MG63 (cell line): Measurements from ENCODE around the gene LCK. TPM values are rescaled to one million over a fixed set of nuclear protein-coding genes. Genes with fewer than 3 reads are reported as not detected.

Source experiments
- DNase-seq: peaks from one replicate; pipeline ENCODE4 v3.0.0-alpha.2; 2020
- H3K27me3 ChIP-seq: fragments of 250-450 bp; sonication (Bioruptor Pico); 2 replicates; pipeline ENCODE4 v1.5.1; 2020; ENCODE audit warnings: mild to moderate bottlenecking, moderate library complexity
- H3K36me3 ChIP-seq: fragments of 250-450 bp; sonication (Bioruptor Pico); 2 replicates; pipeline ENCODE4 v1.5.1; 2020; ENCODE audit warnings: mild to moderate bottlenecking, moderate library complexity
- H3K4me3 ChIP-seq: fragments of 250-450 bp; sonication (Bioruptor Pico); 2 replicates; pipeline ENCODE4 v1.5.1; 2020; ENCODE audit warnings: mild to moderate bottlenecking, moderate library complexity
- H3K9me3 ChIP-seq: fragments of 250-450 bp; sonication (Bioruptor Pico); 2 replicates; pipeline ENCODE4 v1.5.1; 2020; ENCODE audit warnings: mild to moderate bottlenecking, moderate library complexity
- total RNA-seq: library from RNA; depleted of rRNA; stranded (reverse); fragments of >200 nt; shearing (Covaris generic); gene quantifications from 2 replicates; pipeline ENCODE4 v1.2.3, GENCODE V29; 2014; ENCODE audit warnings: low replicate concordance

Gene LCK
- total RNA-seq, 1 experiment from 2014 or later, result not detected

DNA sequence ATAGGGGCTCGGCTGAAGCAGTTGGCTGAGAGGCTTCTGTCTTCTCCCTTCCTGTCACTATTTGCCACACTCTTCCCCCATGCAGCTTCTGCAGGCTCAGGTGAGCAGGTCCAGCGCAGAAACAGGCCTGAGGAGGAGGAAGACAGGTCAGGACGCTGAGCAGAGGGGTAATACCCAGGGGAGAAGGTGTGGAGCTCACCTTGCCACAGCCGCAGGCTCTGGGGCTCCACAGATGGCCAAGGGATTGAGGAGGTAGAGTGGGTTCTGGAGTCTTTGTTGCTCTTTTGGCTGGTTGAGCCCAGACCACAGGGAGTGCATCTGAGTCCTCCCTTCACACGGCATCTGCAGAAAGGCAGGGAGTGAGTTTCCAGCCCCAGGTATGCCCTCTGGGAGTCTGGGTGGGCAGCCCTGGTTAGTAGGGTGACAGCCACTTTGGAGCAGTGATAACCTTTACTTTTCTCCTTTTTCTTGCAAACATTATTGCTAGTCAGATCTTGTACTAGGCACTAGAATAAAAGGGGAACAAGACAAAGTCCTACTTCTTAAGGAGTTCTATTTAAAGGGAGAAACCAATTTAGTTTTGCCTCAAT lies 19.1 kb upstream of the LCK start:
- peaks cover 51% of the 10 kb centered on the region for H3K36me3 ChIP-seq
- no peaks in the 10 kb centered on the region for H3K9me3 ChIP-seq
- DNase-seq, result no peak
- no peak overlapping the region for H3K4me3 ChIP-seq
- H3K27me3 ChIP-seq, result no peaks in the 10 kb centered on the region

DNA sequence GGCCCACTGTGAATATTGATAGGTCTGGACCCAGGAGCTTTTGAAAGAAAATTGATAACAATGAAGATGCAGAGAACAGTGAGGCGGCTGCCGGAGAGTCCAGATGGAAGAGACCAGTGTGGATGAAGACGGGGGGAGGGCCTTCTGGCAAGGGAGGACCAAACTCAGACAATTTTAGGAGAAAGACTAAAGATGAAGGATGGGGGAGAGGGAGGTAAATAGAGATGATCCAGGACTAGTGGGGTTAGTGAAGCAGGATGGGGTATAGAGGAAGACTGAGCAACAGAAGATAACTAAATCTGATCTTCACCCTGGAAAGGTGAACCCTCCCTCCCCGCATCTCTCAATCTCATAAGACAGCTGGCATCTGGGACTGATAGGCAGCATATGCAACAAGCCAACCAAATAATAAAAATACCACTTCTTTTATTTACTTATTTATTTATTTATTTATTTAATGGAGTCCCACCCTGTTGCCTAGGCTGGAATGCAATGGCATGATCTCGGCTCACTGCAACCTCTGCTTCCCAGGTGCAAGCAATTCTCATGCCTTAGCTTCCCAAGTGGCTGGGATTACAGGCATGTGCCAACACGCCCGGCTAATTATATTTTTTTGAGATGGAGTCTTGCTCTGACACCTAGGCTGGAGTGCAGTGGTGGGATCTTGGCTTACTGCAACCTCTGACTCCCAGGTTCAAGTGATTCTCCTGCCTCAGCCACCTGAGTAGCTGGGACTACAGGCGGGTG lies 18.3 kb upstream of the LCK start:
- Histone ChIP-seq H3K9me3 (no peaks in the 10 kb centered on the region), H3K36me3 (peaks cover 48% of the 10 kb centered on the region), H3K4me3 (no peak overlapping the region), H3K27me3 (no peaks in the 10 kb centered on the region)
- no peak for DNase-seq

- Histone ChIP-seq H3K36me3 (peaks cover 30% of the 10 kb centered on the region), H3K4me3 (no peak overlapping the region), H3K9me3 (no peaks in the 10 kb centered on the region), H3K27me3 (no peaks in the 10 kb centered on the region)
- DNase-seq, result no peak
Measured at GRCh38 chr1:32234792-32235191, 16.3 kb upstream of the LCK start.

DNA sequence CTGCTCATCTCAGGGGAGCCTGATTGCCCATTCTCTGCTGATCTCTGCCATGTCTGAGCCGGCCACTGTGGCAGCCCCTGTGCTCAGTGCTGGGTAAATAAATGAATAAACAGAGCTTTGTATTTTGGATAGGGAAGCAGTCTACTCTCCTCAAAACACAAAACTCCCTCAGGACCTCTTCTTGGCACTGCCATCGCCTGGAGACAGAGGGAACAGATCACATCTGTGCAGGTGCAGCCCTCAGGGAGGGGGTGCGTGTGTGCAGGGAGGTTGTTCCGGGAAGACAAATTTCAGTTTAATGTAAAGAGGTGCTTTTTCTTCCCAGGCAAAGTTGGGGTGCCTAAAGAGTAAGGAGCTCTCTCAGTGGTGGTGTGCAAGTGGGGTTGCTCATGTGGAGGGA lies 11.7 kb upstream of the LCK start:
- peaks cover 8% of the 10 kb centered on the region; the same call in 1 of the 2 replicates for H3K36me3 ChIP-seq
- H3K4me3 ChIP-seq, result no peak overlapping the region
- H3K9me3 ChIP-seq, result no peaks in the 10 kb centered on the region
- H3K27me3 ChIP-seq, result no peaks in the 10 kb centered on the region
- no peak for DNase-seq

GRCh38 chr1:32239790-32240139 lies 11.3 kb upstream of the LCK start:
- H3K4me3 ChIP-seq, result no peak overlapping the region
- peaks cover 8% of the 10 kb centered on the region; the same call in 1 of the 2 replicates for H3K36me3 ChIP-seq
- DNase-seq, result no peak
- H3K9me3 ChIP-seq, result no peaks in the 10 kb centered on the region
- H3K27me3 ChIP-seq, result no peaks in the 10 kb centered on the region

DNA sequence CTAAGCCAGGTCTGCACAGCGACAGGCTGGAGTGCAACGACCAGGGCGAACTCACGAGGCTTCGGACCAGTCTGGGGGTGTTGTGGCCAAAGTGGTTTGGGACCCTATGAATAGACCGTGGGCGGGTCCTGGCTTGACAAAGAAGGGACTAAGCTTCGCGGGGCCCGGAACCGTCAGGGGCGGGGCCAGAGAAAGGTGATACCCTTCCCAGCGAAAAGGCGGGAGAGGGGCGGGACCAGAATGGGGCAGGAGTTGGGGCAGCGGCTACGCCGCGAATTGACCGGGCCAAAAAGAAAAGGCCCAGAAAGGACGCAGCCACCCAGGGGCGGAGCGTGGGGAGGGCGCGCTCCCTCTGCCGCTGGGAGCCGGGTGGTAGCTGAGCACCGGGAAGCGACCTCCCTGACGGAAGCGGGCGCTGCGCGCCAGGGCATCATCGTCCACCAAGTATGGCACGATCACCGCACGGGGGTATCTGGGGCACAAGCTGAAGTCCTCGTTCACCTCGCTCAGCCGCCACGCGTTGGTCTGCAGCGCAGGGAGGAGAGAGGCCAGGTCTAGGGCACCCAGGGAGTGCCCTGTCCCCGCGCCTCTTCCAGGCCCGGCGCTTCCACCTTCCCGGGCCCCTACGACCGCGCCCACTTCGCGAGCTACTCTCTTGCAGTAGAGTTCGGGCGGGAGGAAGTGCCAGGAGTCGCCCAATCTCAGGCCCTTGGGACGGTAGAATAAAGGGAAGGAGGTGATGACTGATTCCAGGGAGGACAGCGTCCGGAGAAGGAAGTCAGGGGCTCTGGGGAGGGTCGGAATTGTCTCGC lies 10.7 kb upstream of the LCK start:
- Histone ChIP-seq H3K9me3 (no peaks in the 10 kb centered on the region), H3K4me3 (peak overlapping the region; percentile 42), H3K36me3 (peaks cover 4% of the 10 kb centered on the region; the same call in 1 of the 2 replicates), H3K27me3 (no peaks in the 10 kb centered on the region)
- DNase-seq, result peak; percentile 62

DNA sequence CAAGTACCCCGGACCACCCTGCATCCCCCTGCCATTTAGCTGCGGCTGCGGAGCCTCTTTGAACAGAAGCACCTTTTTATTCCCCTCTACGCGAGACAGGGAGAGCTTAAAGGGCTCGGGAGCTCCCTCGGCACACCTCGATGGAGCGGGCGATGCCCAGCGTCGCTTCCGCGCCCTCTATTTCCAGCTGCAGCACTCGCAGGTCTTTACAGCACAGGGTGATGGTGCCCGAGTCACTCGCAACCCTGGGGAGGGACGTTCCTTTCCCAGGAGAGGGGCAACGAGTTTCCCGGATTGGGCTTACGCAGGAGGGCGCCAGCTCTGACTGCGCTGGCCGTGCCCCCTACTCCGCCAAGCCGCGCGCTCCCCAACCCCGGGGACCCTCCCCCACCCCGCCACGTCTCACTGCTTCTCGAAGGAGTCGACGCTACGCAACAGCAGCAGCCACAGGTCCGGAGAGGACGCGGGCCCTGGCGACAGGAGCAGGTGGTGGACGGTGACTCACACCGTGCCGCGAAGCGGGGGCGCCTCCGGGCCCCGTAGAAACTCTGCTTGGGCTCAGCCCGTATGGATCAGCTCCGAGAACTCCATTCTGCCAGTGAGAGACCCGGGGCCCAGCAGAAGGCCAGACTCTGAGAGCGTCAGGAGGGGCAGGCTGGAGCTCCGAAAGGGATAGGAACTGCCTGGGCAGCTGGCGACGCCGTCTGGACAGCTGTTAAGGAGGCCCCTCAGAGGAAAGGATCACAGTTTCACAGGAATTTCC lies 9.9 kb upstream of the LCK start:
- peak overlapping the region; percentile 42 for H3K4me3 ChIP-seq
- DNase-seq, result peak; percentile 61
- no peaks in the 10 kb centered on the region for H3K27me3 ChIP-seq
- no peaks in the 10 kb centered on the region for H3K9me3 ChIP-seq
- no peaks in the 10 kb centered on the region; the same call in 1 of the 2 replicates for H3K36me3 ChIP-seq

- H3K4me3 ChIP-seq, result no peak overlapping the region
- peak; percentile 44 for DNase-seq
- no peaks in the 10 kb centered on the region for H3K9me3 ChIP-seq
- no peaks in the 10 kb centered on the region for H3K36me3 ChIP-seq
- no peaks in the 10 kb centered on the region for H3K27me3 ChIP-seq
Measured at GRCh38 chr1:32242341-32242851, 8.7 kb upstream of the LCK start.

- DNase-seq, result peak; percentile 73
- no peaks in the 10 kb centered on the region for H3K9me3 ChIP-seq
Measured at GRCh38 chr1:32246888-32247273, 4.2 kb upstream of the LCK start, which contains the start of gene FAM167B. Gene FAM167B (plus strand): TSS chr1:32247222. CDS start chr1:32247422, 200 bp downstream.

GRCh38 chr1:32247452-32247851 lies 3.6 kb upstream of the LCK start:
- Histone ChIP-seq H3K9me3 (no peaks in the 10 kb centered on the region), H3K27me3 (no peaks in the 10 kb centered on the region), H3K36me3 (no peaks in the 10 kb centered on the region), H3K4me3 (no peak overlapping the region)
- DNase-seq, result no peak

More at GRCh38 chr1:32246888-32247273, 4.2 kb upstream of the LCK start, which contains the start of gene FAM167B:
- no peaks in the 10 kb centered on the region for H3K27me3 ChIP-seq
- H3K4me3 ChIP-seq, result no peak within 1 kb of the TSS
- no peaks in the 10 kb centered on the region for H3K36me3 ChIP-seq

- peak; percentile 65 for DNase-seq
- H3K36me3 ChIP-seq, result no peaks in the 10 kb centered on the region
- H3K4me3 ChIP-seq, result no peak overlapping the region
- no peaks in the 10 kb centered on the region for H3K27me3 ChIP-seq
- H3K9me3 ChIP-seq, result no peaks in the 10 kb centered on the region
Measured at GRCh38 chr1:32247983-32248889, 2.8 kb upstream of the LCK start.

DNA sequence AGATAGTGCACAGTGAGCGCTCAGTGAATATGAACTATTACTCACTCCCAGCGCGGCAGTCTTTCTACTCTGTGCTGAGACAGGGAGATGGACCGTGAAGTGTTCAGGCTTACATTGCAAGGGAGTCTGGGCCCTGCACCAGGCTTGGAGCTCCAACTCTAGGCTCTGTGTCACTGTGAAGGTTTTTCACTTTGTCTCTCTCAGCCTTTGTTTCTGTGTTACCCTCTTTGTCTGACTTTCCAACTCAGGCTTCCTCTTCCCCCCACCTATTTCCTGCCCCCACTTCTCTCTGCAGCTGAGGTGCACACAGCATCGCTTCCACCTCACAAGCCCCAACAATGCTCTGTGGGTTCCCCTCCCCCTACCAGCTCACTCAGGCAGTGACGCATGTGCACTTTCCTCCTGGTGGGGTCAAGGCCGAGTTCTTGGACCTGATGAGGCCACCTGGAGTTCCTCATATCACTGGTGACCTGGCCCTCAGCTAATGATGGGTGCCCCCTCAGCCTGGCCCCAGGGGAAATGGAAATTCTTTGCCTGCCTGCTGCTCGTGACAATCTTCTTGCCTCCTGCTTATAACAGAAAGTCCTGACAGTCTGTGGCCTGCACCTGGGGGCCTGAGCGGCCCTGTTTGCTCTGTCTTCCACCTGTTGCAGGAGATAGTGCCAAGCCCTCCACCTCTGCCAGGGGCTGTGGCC lies 1.1 kb upstream of the LCK start:
- Histone ChIP-seq H3K36me3 (no peaks in the 10 kb centered on the region), H3K27me3 (no peaks in the 10 kb centered on the region), H3K9me3 (no peaks in the 10 kb centered on the region), H3K4me3 (no peak overlapping the region)
- no peak for DNase-seq

DNA sequence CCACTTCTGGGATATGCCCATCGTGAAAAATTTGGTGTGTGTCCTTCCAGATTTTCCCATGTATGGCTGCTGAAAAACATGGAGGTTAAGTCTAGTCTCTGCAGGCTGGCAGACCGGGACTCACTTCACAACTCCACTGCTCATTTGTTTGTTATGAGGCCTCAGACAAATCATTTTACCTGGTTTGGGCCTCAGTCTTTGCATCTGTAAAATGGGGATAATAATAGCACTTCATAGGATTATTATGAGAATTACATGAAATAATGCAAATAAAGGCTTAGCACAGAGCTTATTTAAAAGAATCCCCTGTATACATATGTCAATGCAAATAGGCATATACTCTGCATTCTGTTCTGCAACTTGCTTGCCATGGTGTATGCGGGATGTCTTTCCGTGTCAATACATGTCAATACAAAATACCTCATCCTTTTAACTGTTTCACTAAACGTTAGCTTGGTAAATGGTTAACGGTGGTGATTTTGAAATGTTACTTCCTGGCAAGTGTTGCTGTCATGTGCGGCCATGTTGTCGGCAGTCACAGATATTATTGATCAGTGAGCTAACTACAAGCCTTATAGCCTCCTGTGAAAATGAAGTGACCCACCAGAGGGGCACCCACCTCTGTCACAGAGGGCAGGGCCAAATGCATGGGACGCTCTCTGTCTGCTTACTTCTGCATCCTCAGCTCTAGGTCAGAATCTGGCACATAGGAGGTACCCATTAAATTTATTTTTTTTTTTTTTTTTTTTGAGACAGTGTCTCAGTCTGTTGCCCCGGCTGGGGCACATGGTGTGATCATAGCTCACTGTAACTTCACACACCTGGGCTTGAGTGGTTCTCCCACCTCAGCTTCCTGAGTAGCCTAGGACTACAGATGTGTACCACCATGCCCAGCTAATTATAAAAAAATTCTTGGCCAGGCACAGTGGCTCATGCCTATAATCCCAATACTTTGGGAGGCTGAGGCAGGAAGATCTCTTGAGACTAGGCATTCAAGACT lies 4.3 kb downstream of the LCK start:
- no peaks in the 10 kb centered on the region for H3K27me3 ChIP-seq
- no peaks in the 10 kb centered on the region for H3K36me3 ChIP-seq
- no peaks in the 10 kb centered on the region for H3K9me3 ChIP-seq
- no peak overlapping the region for H3K4me3 ChIP-seq
- no peak for DNase-seq
